ENCODE results near the gene CES3.
"Not testable (repeated sequence)": the region's sequence is repeated elsewhere in the genome, so short reads cannot be mapped to it uniquely, and the experiment has no call there.

CES3 gene

DNA sequence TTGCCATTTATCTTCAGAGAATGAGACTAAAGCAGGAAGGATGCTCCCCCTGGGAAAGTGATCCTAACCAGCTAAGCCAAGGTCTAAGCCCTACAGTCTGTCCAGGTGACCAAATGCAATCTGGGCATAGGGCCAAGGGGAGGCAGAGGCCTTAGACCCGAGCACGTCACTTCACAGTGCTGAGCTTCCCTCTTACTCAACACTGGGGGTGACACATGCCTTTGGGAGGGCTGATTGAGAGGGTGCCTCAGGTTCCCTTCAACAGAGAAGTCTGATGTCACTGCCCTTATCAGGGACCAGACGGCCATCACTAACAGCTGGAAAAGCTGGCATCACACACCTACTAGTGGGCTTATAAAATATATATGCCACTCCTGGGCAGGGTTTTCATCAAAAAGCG is 30.9 kb upstream of the CES3 start:
- Histone ChIP-seq H3K36me3 (ENCODE audit: control insufficient read depth, insufficient read depth, low read length) (no peaks in the 10 kb centered on the region), H3K9ac (ENCODE audit: low read length) (no peak overlapping the region), H3K4me3 (ENCODE audit: low read length) (no peak overlapping the region), H3K27ac (ENCODE audit: low read depth, low read length) (no peak overlapping the region), H3K27me3 (ENCODE audit: control insufficient read depth, insufficient read depth, low read length) (no peaks in the 10 kb centered on the region), H3K4me1 (ENCODE audit: control insufficient read depth, insufficient read depth, low read length) (peaks cover 11% of the 10 kb centered on the region)

DNA sequence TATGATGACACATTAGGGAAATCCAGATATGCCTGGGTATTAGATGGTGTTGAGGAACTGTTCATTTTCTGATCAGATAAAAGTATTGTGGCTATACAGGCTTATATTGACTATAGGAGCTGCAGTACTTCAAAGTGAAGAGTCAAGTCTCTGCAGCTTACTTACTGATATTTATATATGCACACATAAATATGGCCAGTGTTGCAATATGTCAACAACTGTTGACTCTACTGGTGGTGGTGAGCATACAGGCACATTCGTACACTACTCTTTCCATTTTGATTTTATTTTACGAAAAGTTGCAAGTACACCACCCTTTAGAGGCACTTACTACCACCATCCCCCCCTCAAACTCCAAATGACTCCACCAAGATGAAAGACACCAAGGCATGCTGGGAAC is 29.4 kb upstream of the CES3 start:
- Histone ChIP-seq H3K4me1 (ENCODE audit: control insufficient read depth, insufficient read depth, low read length) (peaks cover 18% of the 10 kb centered on the region), H3K9ac (ENCODE audit: low read length) (no peak overlapping the region), H3K27ac (ENCODE audit: low read depth, low read length) (no peak overlapping the region), H3K4me3 (ENCODE audit: low read length) (no peak overlapping the region), H3K27me3 (ENCODE audit: control insufficient read depth, insufficient read depth, low read length) (no peaks in the 10 kb centered on the region), H3K36me3 (ENCODE audit: control insufficient read depth, insufficient read depth, low read length) (no peaks in the 10 kb centered on the region)

DNA sequence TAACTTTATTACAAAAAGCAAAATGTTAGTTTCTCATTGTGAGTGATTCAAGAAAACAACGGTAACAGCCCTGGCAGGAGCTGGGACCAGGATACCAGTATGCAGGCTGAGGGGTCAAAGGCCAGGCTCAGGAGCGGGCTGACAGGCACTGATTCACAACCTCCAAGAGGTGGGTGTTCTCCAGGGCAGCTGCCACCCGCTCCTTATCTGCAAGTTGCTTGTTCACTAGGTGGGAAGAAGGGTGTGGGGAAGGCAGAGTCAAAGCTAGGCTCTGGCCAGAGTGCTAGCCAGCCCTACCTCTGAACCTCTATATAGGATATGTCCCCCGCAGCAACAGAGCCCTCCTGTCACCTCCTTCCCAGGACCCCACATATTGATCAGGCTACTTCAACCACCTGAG is 29.0 kb upstream of the CES3 start:
- no peak overlapping the region for H3K9ac ChIP-seq (ENCODE audit: low read length)

DNA sequence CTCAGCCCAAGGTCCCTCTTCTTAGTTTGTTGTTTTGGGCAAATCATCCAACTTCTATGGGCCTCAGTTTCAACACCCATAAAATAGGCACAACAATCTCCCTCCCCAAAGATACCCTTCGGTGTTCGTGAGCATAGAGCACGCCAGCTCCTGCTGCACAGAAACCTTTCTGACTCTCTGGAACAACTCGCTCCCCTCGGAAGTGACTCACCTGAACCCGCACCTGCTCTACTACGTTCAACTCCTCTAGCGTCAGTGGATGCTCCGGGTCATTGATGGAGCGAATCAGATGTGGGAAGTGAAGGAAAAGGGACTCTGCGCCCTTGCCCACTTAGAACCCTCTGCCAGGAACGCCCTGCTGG is 27.3 kb upstream of the CES3 start:
- H3K4me3 ChIP-seq (ENCODE audit: low read length) = peak overlapping the region; percentile 85
- peak overlapping the region; percentile 77 for H3K9ac ChIP-seq (ENCODE audit: low read length)
- H3K27ac ChIP-seq (ENCODE audit: low read depth, low read length) = peak overlapping the region; percentile 86
- no peaks in the 10 kb centered on the region for H3K27me3 ChIP-seq (ENCODE audit: control insufficient read depth, insufficient read depth, low read length)
- peaks cover 18% of the 10 kb centered on the region for H3K4me1 ChIP-seq (ENCODE audit: control insufficient read depth, insufficient read depth, low read length)
- peaks cover 5% of the 10 kb centered on the region for H3K36me3 ChIP-seq (ENCODE audit: control insufficient read depth, insufficient read depth, low read length)

More for the DNA sequence above, 29.0 kb upstream of the CES3 start:
- Histone ChIP-seq H3K4me1 (ENCODE audit: control insufficient read depth, insufficient read depth, low read length) (peaks cover 18% of the 10 kb centered on the region), H3K27ac (ENCODE audit: low read depth, low read length) (no peak overlapping the region), H3K27me3 (ENCODE audit: control insufficient read depth, insufficient read depth, low read length) (no peaks in the 10 kb centered on the region), H3K4me3 (ENCODE audit: low read length) (no peak overlapping the region), H3K36me3 (ENCODE audit: control insufficient read depth, insufficient read depth, low read length) (no peaks in the 10 kb centered on the region)

DNA sequence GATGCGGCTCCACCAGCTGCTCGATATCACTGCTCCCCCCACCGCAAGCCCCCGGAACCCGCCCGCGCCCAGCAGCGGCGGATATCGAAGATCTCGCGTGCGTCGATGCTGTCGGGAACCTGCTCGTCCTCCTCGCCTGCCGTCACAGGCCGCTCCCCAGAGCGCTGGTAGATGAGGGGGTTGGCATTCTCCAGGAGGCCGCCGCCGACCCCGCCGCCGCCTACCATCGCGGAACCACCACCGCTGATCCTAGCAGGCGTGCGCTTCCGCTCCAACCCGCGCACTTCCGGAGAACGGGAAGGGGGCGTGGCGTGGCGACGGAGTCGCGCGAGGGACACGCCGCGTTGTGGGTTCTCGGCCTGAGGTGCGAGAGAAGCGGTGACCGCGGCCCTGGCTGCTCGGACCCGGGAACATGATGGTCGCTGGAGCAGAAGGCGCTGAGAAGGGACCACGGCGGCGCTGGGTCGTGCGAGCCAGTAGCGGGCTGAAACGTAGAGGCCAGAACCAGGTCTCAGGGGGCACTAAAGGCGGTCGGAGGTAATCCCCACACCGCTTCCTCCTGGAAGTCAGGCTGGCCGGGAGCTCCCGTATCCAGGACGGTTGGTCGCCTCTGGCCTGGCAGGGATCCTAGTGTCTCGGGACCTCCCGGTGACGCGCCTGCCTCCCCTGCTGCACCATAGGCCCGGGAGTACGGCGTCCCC is 26.8 kb upstream of the CES3 start, which contains the start of gene CIAO2B:
CIAO2B (minus strand) TSS at position 265 of the 701 bp plus-strand sequence; CDS start at position 227, 38 bp downstream.
- peak within 1 kb of the TSS; percentile 85 for H3K4me3 ChIP-seq (ENCODE audit: low read length)
- no peaks in the 10 kb centered on the region for H3K27me3 ChIP-seq (ENCODE audit: control insufficient read depth, insufficient read depth, low read length)
- H3K9ac ChIP-seq (ENCODE audit: low read length) = peak within 1 kb of the TSS; percentile 87
- H3K4me1 ChIP-seq (ENCODE audit: control insufficient read depth, insufficient read depth, low read length) = peaks cover 18% of the 10 kb centered on the region
- peak within 1 kb of the TSS; percentile 86 for H3K27ac ChIP-seq (ENCODE audit: low read depth, low read length)
- peaks cover 10% of the 10 kb centered on the region for H3K36me3 ChIP-seq (ENCODE audit: control insufficient read depth, insufficient read depth, low read length)

DNA sequence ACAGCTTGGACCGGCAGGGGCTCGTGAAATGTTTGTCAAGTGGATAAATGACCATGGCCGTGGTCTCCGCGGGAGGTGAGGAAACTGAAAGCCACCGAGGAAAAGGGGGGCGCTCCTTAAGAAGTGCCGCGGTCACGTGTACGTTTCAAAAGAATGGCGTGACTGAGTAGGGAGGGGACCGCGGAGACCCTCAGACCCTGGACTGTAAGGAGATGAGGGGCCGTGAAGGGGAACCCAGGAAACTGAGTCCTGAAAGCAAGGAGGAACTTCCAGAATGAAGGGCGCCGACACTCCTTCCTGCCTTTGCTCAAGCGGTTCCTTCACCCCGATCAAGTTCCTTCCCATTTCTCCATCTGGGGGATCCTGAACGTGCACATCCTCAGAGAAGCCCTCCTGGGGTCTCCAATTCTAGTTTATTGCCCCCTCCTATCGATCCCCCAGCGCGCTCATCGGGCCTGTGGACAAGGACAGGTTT is 26.2 kb upstream of the CES3 start:
- peak overlapping the region; percentile 85 for H3K4me3 ChIP-seq (ENCODE audit: low read length)
- not testable (repeated sequence) for H3K36me3 ChIP-seq (ENCODE audit: control insufficient read depth, insufficient read depth, low read length); H3K27me3 ChIP-seq (ENCODE audit: control insufficient read depth, insufficient read depth, low read length)
- H3K9ac ChIP-seq (ENCODE audit: low read length) = peak overlapping the region; percentile 87
- peaks cover 18% of the 10 kb centered on the region for H3K4me1 ChIP-seq (ENCODE audit: control insufficient read depth, insufficient read depth, low read length)
- H3K27ac ChIP-seq (ENCODE audit: low read depth, low read length) = peak overlapping the region; percentile 86

DNA sequence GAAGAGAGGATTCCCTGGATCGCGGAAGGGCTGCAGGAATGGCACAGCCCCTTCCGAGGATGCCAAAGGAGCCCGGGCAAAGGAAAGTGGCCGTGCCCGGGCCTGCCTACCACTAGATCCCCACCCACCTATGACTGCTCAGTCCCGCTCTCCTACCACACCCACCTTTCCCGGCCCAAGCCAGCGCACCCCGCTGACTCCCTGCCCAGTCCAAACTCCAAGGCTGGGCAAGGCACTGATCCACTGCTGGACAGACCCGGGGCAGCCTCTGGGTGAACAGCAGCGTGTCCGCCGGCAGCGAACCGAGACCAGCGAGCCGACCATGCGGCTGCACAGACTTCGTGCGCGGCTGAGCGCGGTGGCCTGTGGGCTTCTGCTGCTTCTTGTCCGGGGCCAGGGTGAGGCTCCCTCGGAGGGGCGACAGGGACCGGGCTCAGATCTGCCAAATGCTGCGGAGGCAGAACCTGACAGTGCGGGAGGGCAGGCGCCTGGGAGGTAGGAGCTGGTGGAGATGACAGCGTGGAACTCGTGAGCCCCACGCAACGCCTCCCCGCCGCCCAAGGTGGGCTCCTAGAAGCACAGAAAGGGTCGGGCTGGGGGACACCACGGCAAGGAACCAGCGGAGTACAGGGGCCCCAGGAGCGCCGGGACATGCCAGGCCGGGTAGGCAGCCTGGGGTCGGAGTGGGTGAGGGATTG is 25.6 kb upstream of the CES3 start, which contains the start of gene CES2:
CES2 (plus strand) TSS at position 203 of the 698 bp plus-strand sequence; CDS start at position 323, 120 bp downstream.
- peak within 1 kb of the TSS; percentile 86 for H3K27ac ChIP-seq (ENCODE audit: low read depth, low read length)
- peak within 1 kb of the TSS; percentile 85 for H3K4me3 ChIP-seq (ENCODE audit: low read length)
- peak within 1 kb of the TSS; percentile 87 for H3K9ac ChIP-seq (ENCODE audit: low read length)
- H3K27me3 ChIP-seq (ENCODE audit: control insufficient read depth, insufficient read depth, low read length) = no peaks in the 10 kb centered on the region
- H3K4me1 ChIP-seq (ENCODE audit: control insufficient read depth, insufficient read depth, low read length) = peaks cover 18% of the 10 kb centered on the region
- H3K36me3 ChIP-seq (ENCODE audit: control insufficient read depth, insufficient read depth, low read length) = peaks cover 16% of the 10 kb centered on the region

DNA sequence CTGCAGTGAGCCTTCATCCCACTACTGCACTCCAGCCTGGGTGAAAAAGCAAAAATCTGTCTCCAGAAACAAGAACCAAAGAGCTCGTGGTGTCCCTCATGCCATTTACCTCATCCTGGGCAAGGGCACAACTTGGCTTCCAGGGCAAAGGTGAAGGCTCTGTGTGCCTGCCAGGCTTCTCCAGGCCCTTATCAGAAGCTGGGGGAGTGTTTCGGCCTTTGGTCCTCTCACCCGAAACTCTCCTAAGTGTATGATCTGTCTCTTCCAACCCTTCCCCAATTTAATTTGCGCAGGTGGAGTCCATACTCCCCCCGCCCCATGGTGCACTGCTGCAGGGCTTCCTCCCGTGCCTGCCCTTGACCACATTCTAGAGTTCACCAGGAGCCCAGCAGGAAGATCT is 24.6 kb upstream of the CES3 start:
- Histone ChIP-seq H3K9ac (ENCODE audit: low read length) (peak overlapping the region; percentile 3), H3K4me3 (ENCODE audit: low read length) (peak overlapping the region; percentile 85), H3K27ac (ENCODE audit: low read depth, low read length) (no peak overlapping the region), H3K27me3 (ENCODE audit: control insufficient read depth, insufficient read depth, low read length) (no peaks in the 10 kb centered on the region), H3K4me1 (ENCODE audit: control insufficient read depth, insufficient read depth, low read length) (peaks cover 18% of the 10 kb centered on the region), H3K36me3 (ENCODE audit: control insufficient read depth, insufficient read depth, low read length) (peaks cover 26% of the 10 kb centered on the region)

DNA sequence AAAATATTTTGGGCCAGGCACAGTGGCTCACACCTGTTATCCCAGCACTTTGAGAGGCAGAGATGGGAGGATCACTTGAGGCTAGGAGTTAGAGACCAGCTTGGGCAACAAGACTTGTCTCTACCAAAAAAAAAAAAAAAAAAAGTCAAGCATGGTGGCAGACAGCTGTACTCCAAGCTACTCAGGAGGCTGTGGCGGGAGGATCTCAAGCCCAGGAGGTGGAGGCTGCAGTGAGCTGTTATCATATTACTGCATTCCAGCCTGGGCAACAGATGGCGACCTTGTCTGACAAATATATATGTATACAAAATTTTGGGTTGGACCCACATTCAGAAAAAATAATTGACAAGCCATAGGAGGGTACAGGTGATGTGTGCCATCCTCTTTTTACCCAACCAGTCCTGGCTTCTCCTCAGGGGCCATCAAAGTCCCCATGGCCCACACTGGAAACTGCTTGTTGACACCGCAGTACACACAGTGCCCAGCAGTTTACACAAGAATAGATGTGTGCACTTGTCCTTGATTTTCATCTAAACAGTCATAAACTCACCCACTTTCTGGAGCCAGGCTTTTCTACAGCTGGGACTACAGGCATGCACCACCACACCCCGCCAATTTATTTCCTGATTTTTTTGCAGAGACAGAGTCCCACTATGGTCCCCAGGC is 24.0 kb upstream of the CES3 start:
- Histone ChIP-seq H3K27me3 (ENCODE audit: control insufficient read depth, insufficient read depth, low read length) (no peaks in the 10 kb centered on the region), H3K4me1 (ENCODE audit: control insufficient read depth, insufficient read depth, low read length) (peaks cover 18% of the 10 kb centered on the region), H3K9ac (ENCODE audit: low read length) (no peak overlapping the region), H3K4me3 (ENCODE audit: low read length) (no peak overlapping the region), H3K27ac (ENCODE audit: low read depth, low read length) (no peak overlapping the region), H3K36me3 (ENCODE audit: control insufficient read depth, insufficient read depth, low read length) (peaks cover 31% of the 10 kb centered on the region)

DNA sequence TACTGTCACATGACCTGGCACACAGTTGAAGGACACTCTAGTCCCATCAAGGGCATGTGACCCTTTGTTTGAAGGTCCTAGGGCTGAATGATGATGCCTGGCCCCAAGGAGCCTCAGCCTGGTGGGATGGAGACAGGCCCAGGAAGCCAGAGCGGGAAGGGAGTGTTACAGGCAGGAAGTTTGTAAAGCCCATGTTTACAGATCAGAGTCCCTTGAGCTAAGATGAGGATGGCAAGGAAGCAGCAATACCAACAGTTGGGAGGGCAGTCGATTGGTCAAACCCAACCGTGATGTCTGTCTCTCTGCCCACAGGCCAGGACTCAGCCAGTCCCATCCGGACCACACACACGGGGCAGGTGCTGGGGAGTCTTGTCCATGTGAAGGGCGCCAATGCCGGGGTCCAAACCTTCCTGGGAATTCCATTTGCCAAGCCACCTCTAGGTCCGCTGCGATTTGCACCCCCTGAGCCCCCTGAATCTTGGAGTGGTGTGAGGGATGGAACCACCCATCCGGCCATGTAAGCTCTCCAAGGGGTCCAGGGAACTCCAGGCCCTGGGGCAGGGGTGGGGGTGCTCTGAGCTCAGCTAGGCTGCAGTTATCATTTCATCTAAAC is 23.2 kb upstream of the CES3 start:
- Histone ChIP-seq H3K4me1 (ENCODE audit: control insufficient read depth, insufficient read depth, low read length) (peaks cover 18% of the 10 kb centered on the region), H3K27ac (ENCODE audit: low read depth, low read length) (no peak overlapping the region), H3K4me3 (ENCODE audit: low read length) (no peak overlapping the region), H3K27me3 (ENCODE audit: control insufficient read depth, insufficient read depth, low read length) (no peaks in the 10 kb centered on the region), H3K36me3 (ENCODE audit: control insufficient read depth, insufficient read depth, low read length) (peaks cover 37% of the 10 kb centered on the region), H3K9ac (ENCODE audit: low read length) (no peak overlapping the region)

DNA sequence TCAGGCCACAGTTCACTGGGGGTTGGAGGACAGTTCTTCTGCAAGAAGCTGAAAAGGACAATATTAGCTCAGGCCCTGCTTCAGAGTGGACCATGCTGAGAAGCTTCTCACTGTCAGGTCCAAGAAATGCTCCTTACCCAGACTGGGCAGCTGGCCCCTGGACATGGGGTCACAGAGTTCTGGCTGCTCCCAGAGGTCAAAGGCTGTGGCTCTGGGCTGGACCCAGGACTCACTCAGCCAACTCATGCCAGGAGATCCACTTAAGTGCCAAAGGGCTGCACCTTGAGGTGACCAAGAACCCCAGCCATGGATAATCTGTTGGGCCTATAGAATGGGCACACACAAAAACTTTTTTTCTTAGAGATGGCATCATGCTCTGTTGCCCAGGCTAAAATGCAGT is 21.7 kb upstream of the CES3 start:
- Histone ChIP-seq H3K27ac (ENCODE audit: low read depth, low read length) (no peak overlapping the region), H3K36me3 (ENCODE audit: control insufficient read depth, insufficient read depth, low read length) (peaks cover 45% of the 10 kb centered on the region), H3K9ac (ENCODE audit: low read length) (no peak overlapping the region)

DNA sequence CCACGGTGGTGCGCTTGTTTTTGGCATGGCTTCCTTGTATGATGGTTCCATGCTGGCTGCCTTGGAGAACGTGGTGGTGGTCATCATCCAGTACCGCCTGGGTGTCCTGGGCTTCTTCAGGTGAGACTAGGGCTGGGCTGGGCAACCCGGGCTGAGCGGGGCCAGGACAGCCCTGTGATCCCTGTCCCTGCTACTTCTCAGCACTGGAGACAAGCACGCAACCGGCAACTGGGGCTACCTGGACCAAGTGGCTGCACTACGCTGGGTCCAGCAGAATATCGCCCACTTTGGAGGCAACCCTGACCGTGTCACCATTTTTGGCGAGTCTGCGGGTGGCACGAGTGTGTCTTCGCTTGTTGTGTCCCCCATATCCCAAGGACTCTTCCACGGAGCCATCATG is 20.8 kb upstream of the CES3 start:
- H3K27me3 ChIP-seq (ENCODE audit: control insufficient read depth, insufficient read depth, low read length) = no peaks in the 10 kb centered on the region
- H3K9ac ChIP-seq (ENCODE audit: low read length) = no peak overlapping the region
- peaks cover 45% of the 10 kb centered on the region for H3K36me3 ChIP-seq (ENCODE audit: control insufficient read depth, insufficient read depth, low read length)
- H3K4me1 ChIP-seq (ENCODE audit: control insufficient read depth, insufficient read depth, low read length) = peaks cover 10% of the 10 kb centered on the region
- no peak overlapping the region for H3K27ac ChIP-seq (ENCODE audit: low read depth, low read length)
- no peak overlapping the region for H3K4me3 ChIP-seq (ENCODE audit: low read length)

More for the DNA sequence above, 21.7 kb upstream of the CES3 start:
- H3K4me1 ChIP-seq (ENCODE audit: control insufficient read depth, insufficient read depth, low read length) = peaks cover 12% of the 10 kb centered on the region
- no peaks in the 10 kb centered on the region for H3K27me3 ChIP-seq (ENCODE audit: control insufficient read depth, insufficient read depth, low read length)
- no peak overlapping the region for H3K4me3 ChIP-seq (ENCODE audit: low read length)
